KMS-11 (cell line): ENCODE results near the gene CCNJ.
"Not testable (repeated sequence)": the region's sequence is repeated elsewhere in the genome, so short reads cannot be mapped to it uniquely, and the experiment has no call there.

Source experiments
- H2AFZ ChIP-seq: fragments of 200-600 bp; sonication (generic); 2 replicates; pipeline ENCODE4 v1.6.1; 2016; ENCODE audit warnings: antibody characterized with exemption, mixed run types, low read depth
- H3K27ac ChIP-seq: fragments of 200-600 bp; sonication (generic); 2 replicates; pipeline ENCODE4 v1.6.1; 2016; ENCODE audit warnings: mild to moderate bottlenecking, mixed run types
- H3K27me3 ChIP-seq: fragments of 200-600 bp; sonication (generic); 2 replicates; pipeline ENCODE4 v1.6.1; 2017; ENCODE audit warnings: mild to moderate bottlenecking, low read depth, mixed run types, moderate library complexity; ENCODE audit not compliant: insufficient read depth
- H3K36me3 ChIP-seq: fragments of 200-600 bp; sonication (generic); 2 replicates; pipeline ENCODE4 v1.6.1; 2017; ENCODE audit warnings: mild to moderate bottlenecking, mixed run types; ENCODE audit not compliant: insufficient read depth
- H3K4me1 ChIP-seq: fragments of 200-600 bp; sonication (generic); 2 replicates; pipeline ENCODE4 v1.6.1; 2016; ENCODE audit warnings: mild to moderate bottlenecking, low read depth, mixed run types; ENCODE audit not compliant: poor library complexity, severe bottlenecking
- H3K4me2 ChIP-seq: fragments of 200-600 bp; sonication (generic); 2 replicates; pipeline ENCODE4 v1.7.0; 2016; ENCODE audit warnings: mild to moderate bottlenecking, mixed run types
- H3K4me3 ChIP-seq: fragments of 200-600 bp; sonication (generic); IDR thresholded peaks from 2 replicates; pipeline ENCODE4 v1.6.1; 2017; ENCODE audit warnings: low read depth, low read length, mixed read lengths; ENCODE audit not compliant: insufficient read depth
- H3K79me2 ChIP-seq: fragments of 200-600 bp; sonication (generic); 2 replicates; pipeline ENCODE4 v1.6.1; 2016; ENCODE audit warnings: low read depth, mixed run types; ENCODE audit not compliant: insufficient read depth
- H3K9ac ChIP-seq: fragments of 200-600 bp; sonication (generic); 2 replicates; pipeline ENCODE4 v1.6.1; 2016; ENCODE audit warnings: mild to moderate bottlenecking, mixed run types
- H4K20me1 ChIP-seq: fragments of 200-600 bp; sonication (generic); 2 replicates; pipeline ENCODE4 v1.6.1; 2016; ENCODE audit warnings: mild to moderate bottlenecking, mixed run types; ENCODE audit not compliant: insufficient read depth
- CTCF ChIP-seq: fragments of 200-600 bp; sonication (generic); conservative IDR thresholded peaks from 2 replicates; pipeline ENCODE4 v1.6.1; 2017; ENCODE audit warnings: low read depth, mild to moderate bottlenecking, antibody characterized with exemption, low read length, moderate library complexity, mixed read lengths

The CCNJ gene

DNA sequence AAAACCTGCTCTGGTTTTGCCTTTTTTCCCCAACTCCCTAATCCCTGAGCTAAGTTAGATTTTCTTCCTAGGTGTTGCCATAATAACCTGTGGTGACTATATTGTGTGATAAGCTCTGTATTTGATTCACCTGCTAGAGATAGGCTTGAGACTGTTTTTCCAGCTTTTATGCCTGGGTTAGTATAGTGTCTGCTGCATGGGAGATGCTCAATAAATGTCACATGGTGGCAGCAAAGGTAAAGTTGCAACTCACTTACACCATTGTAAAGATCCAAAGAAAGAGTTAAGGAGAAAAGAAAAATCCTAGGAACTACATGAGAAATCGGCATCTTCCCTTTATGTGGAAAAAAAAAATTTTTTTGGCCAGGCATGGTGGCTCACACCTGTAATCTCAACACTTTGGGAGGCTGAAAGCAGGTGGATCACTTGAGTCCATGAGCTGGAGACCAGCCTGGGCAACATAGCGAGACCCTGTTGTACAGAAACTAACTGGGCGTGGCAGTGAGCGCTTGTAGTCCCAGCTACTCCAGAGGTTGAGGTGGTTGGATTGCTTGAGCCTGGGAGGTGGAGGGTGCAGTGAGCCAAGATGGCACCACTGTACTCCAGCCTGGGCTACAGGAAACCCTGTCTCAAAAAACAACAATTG lies 3.7 kb downstream of the CCNJ start:
- Histone ChIP-seq H3K27ac (no peak overlapping the region), H4K20me1 (no peaks in the 10 kb centered on the region)

DNA sequence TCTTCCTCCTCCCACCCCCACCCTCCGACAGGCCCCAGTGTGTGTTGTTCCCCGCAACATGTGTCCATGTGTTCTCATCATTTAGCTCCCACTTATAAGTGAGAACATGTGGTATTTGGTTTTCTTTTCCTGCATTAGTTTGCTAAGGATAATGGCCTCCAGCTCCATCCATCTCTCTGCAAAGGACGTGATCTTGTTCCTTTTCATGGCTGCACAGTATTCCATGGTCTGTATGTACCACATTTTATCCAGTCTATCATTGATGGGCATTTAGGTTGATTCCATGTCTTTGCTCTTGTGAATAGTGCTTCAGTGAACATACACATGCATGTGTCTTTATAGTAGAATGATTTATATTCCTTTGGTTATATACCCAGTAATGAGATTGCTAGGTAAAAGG lies 4.5 kb downstream of the CCNJ start:
- H4K20me1 ChIP-seq, H2AFZ ChIP-seq, H3K36me3 ChIP-seq: not testable (repeated sequence)

More for the DNA sequence above, 3.7 kb downstream of the CCNJ start:
- no peak for TF ChIP-seq CTCF
- Histone ChIP-seq H3K9ac (no peak overlapping the region), H3K36me3 (no peaks in the 10 kb centered on the region), H3K4me3 (no peak overlapping the region), H3K4me1 (peaks cover 4% of the 10 kb centered on the region), H3K79me2 (no peaks in the 10 kb centered on the region), H3K4me2 (no peak overlapping the region), H2AFZ (no peak overlapping the region), H3K27me3 (no peaks in the 10 kb centered on the region)

GRCh38 chr10:96049340-96049739 lies 6.0 kb downstream of the CCNJ start:
- Histone ChIP-seq H3K9ac (no peak overlapping the region), H4K20me1 (no peaks in the 10 kb centered on the region), H2AFZ (no peak overlapping the region), H3K27me3 (no peaks in the 10 kb centered on the region), H3K36me3 (no peaks in the 10 kb centered on the region), H3K27ac (no peak overlapping the region), H3K4me2 (no peak overlapping the region), H3K4me1 (no peaks in the 10 kb centered on the region), H3K4me3 (no peak overlapping the region), H3K79me2 (no peaks in the 10 kb centered on the region)
- TF ChIP-seq CTCF = no peak

More for the DNA sequence above, 4.5 kb downstream of the CCNJ start:
- not testable (repeated sequence) for H3K4me2 ChIP-seq, H3K79me2 ChIP-seq, H3K4me3 ChIP-seq, H3K27me3 ChIP-seq, H3K9ac ChIP-seq, H3K27ac ChIP-seq, H3K4me1 ChIP-seq

DNA sequence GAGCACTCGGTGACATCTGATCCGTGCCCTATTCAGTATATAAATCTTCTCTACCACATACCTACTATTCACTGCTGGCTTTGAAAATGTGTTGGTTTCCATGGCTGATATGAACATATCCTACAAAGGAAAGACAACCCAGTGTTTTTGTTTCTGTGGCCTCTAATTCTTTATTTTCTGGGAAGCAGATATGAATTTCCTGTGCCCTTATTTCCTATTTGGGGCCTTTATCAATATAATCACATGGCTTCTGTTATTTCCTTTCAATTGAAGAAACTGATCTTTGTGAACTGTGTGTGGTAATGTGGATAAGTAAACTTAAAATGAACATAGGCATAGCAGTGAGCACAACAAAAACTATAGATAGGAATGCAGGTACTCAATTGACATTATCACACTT lies 10.6 kb downstream of the CCNJ start:
- Histone ChIP-seq H3K9ac (no peak overlapping the region), H3K79me2 (no peaks in the 10 kb centered on the region), H3K27ac (no peak overlapping the region), H3K4me2 (no peak overlapping the region), H2AFZ (no peak overlapping the region), H3K36me3 (no peaks in the 10 kb centered on the region), H3K27me3 (no peaks in the 10 kb centered on the region), H3K4me3 (no peak overlapping the region), H4K20me1 (no peaks in the 10 kb centered on the region), H3K4me1 (no peaks in the 10 kb centered on the region)
- TF ChIP-seq CTCF = no peak

DNA sequence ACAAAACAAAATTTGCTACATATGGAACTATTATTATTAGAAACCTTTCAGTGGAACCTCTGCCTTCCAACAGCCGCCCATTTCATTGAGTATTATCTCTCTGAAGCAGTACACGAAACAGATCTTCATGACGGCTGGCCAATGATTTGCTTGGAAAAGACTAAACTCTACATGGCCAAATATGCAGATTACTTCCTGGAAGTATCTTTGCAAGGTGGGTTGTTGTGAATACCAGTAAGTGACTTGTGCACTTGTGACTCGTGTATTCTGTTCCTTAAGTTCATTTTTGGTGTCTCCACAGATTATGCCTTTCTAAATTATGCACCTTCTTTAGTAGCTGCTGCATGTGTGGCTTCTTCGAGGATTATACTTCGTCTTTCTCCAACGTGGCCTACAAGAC lies 13.4 kb downstream of the CCNJ start:
- no peak overlapping the region for H3K4me2 ChIP-seq
- H3K4me3 ChIP-seq = no peak overlapping the region
- no peak overlapping the region for H3K27ac ChIP-seq
- no peak overlapping the region for H3K9ac ChIP-seq
- H3K4me1 ChIP-seq = no peaks in the 10 kb centered on the region
- H3K36me3 ChIP-seq = no peaks in the 10 kb centered on the region
- H3K79me2 ChIP-seq = no peaks in the 10 kb centered on the region
- no peak for TF ChIP-seq CTCF
- no peak overlapping the region for H2AFZ ChIP-seq
- no peaks in the 10 kb centered on the region for H4K20me1 ChIP-seq
- no peaks in the 10 kb centered on the region for H3K27me3 ChIP-seq
